ENCODE measurements around the gene TSC2.

DNA sequence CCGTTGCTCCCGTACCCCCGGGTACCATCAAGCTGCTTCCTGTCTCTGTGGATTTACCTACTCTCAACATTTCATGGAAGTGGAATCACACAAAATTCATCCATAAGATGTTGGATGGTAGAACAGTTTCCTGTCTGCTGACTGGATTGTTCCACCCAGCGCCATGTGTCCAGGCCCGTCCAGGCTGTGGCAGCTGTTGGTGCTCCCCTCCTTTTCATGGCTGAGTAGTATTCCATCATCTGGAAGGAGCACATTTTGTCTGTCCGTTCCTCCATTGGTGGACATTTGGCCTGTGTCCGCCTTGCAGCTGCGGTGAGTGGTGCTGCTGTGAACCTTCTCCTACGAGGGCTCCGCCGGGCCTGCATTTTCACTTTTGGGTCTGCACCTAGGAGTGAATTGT lies 18.4 kb downstream of the TSC2 start:
- TF ChIP-seq CTCF (IDR thresholded peaks at IDR 0.05; ENCODE audit: low read length) (no peak), EZH2 (IDR thresholded peaks at IDR 0.05; ENCODE audit: borderline replicate concordance, low read length) (no peak)
